ENCODE results near the gene HEMK1.
A peak's percentile ranks its signal among the peaks of the same experiment; 100 is the strongest.

Gene HEMK1

DNA sequence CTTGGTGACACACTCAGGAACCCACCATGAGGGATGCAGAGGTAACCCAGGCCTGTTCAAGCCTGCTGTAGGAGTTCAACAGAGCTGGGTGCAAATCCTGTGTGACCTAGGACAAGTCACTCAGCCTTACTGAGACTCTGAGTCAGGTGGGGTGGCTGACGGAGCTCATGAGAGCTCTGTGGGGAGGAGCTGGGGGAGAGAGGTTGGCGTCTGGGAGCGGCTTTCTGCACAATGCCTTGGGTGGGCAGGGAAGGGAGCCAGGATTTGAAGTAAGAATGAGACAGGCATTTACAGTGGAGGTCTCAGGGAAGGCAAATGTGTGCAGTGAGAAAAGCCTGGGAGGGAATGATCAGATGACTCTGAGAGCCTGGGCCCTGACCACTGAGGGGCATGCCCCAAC lies 20.1 kb upstream of the HEMK1 start:
- DNase-seq: no peak

DNA sequence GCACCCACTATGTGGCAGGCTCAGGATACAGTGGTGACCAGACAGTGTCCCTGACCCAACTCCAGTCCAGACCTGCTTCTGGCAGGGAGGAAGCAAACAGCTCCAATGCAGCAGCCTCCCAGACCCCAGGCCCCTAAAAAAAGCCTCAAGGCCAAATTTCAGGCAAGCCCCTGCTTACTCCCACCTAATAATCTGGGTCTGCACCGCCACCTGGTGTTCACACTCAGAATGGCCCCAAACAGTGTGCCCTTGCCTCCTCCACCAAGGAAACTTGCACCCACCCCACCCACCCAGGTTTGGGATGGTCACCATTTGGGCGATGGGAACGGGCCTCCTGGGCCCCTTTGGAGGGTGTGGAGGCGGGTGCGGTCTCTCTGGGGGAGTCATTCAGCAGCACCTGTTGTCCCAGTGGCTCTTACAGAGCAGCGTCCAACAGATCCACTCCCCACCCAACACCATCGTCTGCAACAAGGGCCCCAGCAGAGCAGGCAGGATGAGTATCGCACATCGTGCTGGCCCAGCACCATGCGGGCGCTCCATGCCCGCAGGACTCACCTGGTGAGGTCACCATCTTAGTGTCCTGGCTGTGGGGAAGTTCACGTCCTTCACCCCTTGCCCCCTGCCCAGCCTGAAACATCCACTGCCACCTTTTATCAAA lies 19.1 kb upstream of the HEMK1 start:
- DNase-seq: peak; percentile 58

DNA sequence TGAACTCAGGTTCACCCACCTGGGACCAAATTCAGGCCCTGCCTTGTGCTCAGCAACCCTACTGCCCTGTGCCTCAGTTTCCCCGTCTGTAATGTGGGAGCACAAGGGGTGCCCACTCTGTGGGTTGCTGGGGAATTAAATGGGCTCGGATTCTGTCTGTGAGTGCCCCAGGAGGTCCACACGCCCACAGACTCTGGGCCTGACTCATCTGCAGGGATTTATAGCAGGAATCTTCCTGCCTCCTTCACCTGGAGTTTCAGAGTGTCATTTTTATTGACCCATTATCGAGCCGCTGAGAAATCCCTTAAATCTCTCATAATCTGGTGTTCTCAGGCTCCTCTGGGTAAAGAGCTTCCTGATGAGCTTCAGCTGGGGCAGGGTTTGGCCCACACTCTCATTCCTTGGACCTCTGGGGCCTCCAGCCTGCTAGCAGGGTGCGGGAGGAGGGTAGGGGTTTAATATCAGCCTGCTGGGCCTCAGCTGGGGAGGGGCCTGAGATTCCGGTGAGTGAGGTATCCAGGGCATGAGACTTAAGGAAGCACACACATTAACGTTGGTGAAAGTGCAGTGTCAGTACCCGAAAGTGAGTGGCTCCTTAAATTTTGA lies 18.2 kb upstream of the HEMK1 start:
- no peak for DNase-seq

DNA sequence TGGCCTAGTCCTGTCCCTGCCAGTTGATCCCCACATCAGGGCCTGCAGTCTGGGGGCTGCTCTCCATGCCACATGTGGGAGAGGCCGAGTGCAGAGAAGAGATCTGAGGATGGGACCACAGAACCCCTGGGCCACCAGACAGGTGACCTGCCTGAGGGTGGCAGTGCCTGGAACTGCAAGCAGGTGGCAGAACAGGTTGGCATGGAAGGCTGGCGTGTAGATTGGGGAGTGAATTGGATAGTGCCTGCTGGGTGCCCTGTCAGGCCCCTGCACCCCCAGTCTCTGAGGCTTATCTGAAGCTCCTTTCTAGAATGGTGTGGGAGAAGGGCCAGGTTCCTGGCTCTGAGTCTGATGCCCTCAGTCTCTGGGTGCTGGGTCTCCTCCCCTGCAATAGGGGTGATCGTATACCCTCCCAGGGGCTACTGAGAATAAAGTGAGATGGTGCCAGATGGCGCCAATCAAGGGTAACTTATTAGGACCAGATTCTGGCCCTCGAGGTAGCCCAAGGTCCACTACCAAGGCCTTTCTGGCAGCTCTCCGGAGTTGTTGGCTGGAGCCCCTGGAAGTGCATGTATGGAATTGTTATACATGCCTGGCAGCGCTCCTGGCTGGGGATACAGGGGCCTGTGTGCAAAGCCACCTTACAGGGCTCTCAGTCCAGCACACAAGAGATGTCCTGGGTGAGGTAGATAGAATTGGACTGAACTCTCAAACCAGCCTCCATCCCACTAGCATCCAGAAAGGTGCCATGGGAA lies 17.5 kb upstream of the HEMK1 start:
- DNase-seq: no peak

GRCh38 chr3:50552598-50552997 lies 16.7 kb upstream of the HEMK1 start:
- DNase-seq: no peak

DNA sequence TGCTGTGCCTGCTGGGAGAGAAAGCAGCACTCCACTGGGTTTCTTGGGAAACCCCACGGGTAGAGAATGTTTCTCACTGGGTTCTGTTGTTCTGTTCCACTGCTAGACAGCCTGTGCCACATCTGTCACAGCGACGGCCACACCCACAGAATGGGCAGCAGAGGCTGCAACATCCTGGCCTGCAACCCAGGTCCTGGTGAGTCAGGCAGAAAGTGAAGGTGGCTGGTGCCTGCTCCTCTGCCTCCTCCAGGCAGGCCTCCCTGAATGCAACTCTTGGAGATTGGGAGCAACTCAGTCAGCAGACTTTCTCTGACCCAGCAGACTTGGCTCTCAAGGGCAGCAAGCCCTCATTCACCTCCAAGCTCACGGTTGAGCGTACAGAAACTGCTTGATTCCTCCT lies 14.8 kb upstream of the HEMK1 start:
- no peak for DNase-seq

DNA sequence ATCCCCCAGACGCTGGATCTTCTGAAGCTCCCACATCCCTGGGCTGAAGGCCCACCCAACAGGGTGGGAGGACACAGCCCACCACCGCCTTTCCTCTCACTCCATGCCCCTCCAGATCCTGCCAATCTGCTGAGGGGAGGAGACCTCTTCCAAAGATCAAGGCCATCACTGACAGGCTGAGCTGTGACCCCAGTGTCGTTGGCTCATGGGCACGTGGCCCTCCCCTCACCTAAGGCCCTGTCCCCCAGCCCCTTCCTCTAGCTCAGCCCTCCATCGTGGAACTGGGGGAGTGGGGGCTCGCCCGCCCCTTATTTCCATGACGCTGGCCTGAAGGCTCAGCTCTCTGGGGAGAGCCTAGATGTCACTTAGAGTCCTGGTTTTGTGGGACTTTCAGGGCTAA lies 12.2 kb upstream of the HEMK1 start:
- no peak for DNase-seq

DNA sequence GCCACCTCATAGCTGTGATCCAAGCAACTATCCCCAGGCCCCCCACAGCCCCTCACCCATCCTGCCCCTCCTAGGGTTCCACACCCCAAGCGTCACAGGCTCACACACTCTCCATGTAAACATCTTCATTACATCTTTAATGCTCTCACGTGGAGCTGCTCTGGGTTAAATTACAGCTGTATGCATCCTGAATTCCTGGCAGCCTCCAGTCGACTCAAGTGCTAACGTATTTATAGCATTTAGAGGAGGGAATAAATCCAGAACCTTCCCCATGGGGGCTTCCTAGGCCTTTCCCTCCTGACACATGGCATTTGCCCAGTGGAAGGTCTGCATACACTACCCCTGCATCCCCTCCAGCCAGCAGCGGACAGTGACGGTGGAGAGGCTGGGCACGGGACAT lies 11.4 kb upstream of the HEMK1 start:
- peak; percentile 2 for DNase-seq

GRCh38 chr3:50559702-50560101 lies 9.6 kb upstream of the HEMK1 start:
- DNase-seq: no peak

DNA sequence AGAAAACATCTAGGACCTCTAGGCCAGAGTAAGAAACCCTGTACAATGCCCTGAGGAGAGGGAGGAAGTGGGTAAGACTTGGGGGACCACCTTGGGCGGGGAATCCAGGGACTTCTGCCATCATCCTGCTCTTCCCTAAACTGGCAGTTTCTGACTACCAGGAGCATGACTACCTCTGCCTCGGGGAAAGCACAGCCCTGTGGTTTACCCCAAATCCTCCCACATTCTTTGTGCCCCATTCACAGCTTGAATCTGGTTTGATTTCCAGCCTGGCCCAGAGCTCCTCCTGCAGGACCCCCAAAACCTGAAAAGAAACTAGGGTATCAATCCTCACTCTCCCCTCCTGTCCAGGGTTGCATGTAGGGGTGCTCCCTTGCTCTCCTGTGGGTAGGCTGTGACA lies 6.5 kb upstream of the HEMK1 start:
- DNase-seq: no peak

DNA sequence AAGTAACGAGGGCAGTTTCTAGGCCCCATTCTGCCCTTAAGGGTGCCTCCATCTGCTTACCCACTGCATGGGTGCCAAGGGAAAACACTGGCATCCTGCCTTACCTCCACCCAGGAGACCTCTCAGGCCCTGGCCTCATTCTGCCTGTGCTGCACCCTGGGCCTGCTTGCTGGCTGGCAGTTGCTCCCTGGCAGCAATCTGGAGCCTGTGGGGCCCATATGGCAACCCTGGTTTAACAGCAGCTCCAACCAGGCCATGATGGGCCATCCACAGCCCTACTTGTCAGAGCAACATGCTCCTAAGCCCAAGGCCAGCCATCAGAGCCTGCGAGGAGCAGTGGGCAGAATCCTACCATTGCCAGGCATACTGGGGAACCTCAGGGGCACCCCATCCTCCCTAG lies 5.5 kb upstream of the HEMK1 start:
- peak; percentile 42 for DNase-seq

DNA sequence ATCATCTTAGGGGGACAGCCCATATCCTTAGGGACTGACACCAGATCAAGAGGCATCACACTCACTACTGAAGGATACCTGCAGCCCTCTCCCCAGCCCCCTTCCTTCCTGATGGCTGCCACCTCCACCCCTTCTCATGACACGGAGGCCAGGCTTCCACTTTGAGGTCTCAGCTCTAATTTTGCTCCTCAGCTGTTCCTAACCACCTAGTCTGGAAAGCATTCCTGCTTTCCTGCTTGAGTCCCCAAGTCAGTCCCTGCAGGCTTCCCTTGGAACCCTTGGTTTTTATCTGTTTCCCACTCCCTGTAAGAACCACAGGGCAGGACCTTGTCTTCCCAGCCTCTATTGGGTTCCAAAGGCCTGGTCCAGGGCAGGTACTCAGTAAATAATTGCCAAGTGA lies 5.0 kb upstream of the HEMK1 start:
- DNase-seq: no peak

DNA sequence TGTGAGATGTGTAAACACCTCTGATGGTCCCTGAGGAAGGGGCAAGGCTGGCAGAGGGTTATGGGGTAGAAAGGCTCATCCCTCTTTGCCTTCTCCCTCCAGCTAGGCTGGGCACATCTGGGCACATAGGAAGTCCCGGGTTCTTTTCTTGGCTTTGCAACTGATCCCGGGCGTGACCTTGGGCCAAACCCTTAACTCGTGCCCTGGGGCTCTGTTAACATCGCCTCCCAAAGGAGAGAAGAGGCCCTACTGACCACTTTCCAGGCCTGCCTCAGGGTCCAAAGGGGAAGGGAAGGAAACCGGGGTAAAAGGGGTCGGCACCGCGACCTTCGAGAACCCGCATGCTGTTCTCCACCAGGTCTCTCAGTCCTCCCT lies 2.3 kb upstream of the HEMK1 start:
- no peak for DNase-seq

DNA sequence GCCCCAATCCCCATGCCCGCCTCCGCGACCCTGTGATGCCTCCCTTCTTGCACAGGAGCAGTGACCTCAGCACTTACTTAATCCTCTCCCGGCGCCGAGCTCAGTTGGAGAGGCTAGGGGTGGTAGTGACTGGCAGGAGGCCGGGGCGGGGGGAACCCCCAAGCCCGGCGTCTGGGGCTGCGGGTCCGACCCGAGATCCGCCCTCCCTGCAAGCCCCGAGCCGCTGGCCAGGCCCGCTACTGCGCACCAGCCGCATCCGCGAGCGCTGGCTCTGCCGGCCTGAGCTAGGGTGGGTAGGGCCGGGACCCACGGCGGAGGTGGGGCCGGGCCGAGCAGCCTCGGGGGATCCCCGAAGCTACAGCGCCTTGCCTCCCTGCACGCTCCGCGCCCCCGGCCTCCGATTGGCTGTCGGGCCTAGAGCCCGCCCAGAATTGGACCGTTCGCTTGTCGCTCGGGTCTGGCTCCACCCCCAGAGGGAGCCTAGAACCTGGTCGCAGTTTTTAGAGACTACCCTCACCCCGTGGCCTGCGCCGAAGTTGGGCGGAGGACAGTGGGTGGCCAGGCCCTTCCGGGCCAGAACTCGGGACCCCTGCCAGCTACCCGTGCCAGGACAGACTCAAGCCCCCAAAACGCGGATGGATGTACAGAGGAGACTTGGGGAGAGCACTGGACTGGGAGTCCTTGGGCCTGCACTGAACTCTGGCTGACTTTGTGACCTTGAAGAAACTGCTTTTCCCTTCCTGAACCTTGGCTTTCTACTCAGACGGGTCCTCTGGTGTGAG lies 1.7 kb upstream of the HEMK1 start, which contains the start of gene C3orf18:
TSS of gene C3orf18 (minus strand) at position 362 of the 782 bp plus-strand sequence. CDS start 2,048 bp downstream, outside the sequence.
- DNase-seq: peak; percentile 75

- no peak for DNase-seq
Observed at GRCh38 chr3:50570508-50571279, 1.4 kb downstream of the HEMK1 start.

GRCh38 chr3:50571486-50571885 lies 2.2 kb downstream of the HEMK1 start:
- DNase-seq: no peak

GRCh38 chr3:50572158-50572557 lies 2.8 kb downstream of the HEMK1 start:
- DNase-seq: peak; percentile 20

DNA sequence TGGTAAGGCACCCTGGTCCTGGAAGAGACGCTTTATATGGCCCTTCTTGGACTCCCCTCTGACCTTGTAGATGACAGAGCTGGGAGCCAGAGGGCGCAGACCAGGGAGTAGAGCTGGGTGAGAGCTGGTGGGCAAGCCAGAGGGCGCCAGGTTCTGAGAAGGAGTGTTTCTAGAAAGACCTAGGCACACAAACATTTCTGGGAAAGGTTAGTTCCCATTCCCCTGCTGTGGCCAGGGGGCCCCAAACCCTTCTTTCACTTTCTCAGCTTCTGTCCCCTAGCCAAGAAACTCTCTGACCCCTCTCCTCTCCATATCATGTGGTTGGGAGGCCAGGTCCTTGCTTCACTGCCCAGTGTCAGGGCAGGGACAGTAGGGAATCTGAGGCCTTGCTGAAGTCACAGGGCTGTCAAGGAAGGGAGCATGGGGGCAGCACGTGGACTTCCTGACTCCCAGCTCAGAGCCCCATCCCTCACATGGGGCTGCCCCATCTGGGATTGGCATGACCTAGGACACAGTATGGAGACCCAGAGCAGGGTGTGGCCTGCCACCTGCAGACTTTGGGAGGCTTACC lies 3.6 kb downstream of the HEMK1 start:
- no peak for DNase-seq

DNA sequence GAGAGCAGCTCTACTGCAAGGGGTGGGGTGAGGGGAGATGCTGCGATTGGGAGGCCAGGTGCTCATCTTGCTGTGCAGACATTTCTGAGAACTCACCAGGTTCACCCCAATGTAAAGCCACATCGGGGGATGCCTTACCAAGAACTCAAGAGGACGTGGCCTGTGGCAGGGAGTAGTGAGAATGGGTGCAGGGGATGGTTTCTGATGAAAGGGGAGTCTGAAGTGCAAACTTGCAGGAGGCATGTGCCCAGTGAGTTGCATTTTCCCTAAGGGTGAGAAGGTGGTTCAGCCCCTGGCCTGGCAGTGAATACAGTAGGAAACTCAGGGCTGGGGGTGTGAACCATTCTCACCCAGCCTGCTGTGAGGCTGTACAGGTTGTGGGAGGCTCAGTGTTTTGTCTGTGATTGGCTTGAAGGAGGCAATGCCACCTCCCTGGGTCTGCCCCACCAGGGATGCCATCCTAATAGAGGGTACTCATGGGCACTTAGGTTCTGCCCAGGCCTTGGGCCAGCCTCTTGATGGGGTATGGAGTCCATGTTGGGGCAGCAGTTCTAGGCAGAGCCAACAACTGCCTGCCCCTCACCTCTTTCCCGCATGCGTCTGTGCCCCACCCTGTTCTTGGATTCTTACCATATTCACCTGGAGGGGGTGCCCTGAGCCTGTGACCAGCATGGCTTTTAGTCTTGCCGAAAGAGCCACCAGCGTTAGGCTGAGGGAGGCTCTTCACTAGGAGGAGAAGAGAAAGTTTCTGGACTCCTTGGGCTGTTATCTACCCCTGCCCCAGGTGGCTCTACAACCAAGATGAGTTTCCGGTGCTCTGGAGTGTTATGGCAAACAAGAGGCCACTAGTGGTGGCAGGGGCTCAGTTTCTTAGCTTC lies 4.5 kb downstream of the HEMK1 start:
- DNase-seq: no peak

DNA sequence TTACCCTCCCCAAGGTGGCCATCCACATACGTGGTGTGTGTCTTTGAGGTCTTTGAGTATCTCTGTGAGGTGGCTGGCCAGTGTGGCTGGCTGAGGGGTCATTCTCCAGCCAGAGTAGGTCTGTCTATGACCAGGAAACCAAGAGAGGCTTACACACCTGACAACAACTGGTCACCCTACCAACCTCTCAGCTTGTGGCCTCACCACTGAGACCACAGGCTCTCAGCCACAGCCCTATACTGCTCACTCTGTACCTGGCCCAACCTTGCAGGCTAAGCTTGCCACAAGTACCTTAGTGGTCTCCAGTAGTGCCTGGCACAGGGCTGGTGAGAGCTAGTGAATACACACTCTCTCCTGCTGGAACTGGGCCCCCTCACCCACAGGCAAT lies 5.1 kb downstream of the HEMK1 start:
- no peak for DNase-seq

- DNase-seq: no peak
Observed at GRCh38 chr3:50575372-50575771, 6.0 kb downstream of the HEMK1 start.

Data from NCI-H2171 treated with DMSO at 0.1 percent for 48 hours (cell line).